Measurements from ENCODE around the gene TECPR2.

TECPR2 gene

GRCh38 chr14:102462391-102462790 is 99.7 kb downstream of the TECPR2 start:
- TF ChIP-seq CTCF (IDR thresholded peaks at IDR 0.05; ENCODE audit: insufficient read depth, missing control alignments): no peak
- FAIRE-seq (no peak), DNase-seq (ENCODE audit: insufficient read length, low spot score) (no peak)

GRCh38 chr14:102464006-102464405 is 101.3 kb downstream of the TECPR2 start:
- DNase-seq (ENCODE audit: insufficient read length, low spot score): no peak
- TF ChIP-seq CTCF (IDR thresholded peaks at IDR 0.05; ENCODE audit: insufficient read depth, missing control alignments): no peak

GRCh38 chr14:102464846-102465341 is 102.2 kb downstream of the TECPR2 start:
- TF ChIP-seq CTCF (IDR thresholded peaks at IDR 0.05; ENCODE audit: insufficient read depth, missing control alignments): no peak
- DNase-seq (ENCODE audit: insufficient read length, low spot score) (no peak), FAIRE-seq (no peak)

More at GRCh38 chr14:102464006-102464405, 101.3 kb downstream of the TECPR2 start:
- FAIRE-seq: no peak

GRCh38 chr14:102469261-102469660 is 106.5 kb downstream of the TECPR2 start:
- FAIRE-seq: no peak
- no peak for DNase-seq (ENCODE audit: insufficient read length, low spot score)
- no peak for TF ChIP-seq CTCF (IDR thresholded peaks at IDR 0.05; ENCODE audit: insufficient read depth, missing control alignments)

- no peak for TF ChIP-seq CTCF (IDR thresholded peaks at IDR 0.05; ENCODE audit: insufficient read depth, missing control alignments)
- no peak for FAIRE-seq
- DNase-seq (ENCODE audit: insufficient read length, low spot score): no peak
Observed at GRCh38 chr14:102471921-102472790, 109.4 kb downstream of the TECPR2 start.

GRCh38 chr14:102472791-102473150 is 110.0 kb downstream of the TECPR2 start:
- FAIRE-seq: no peak

More at GRCh38 chr14:102472791-102473150, 110.0 kb downstream of the TECPR2 start:
- TF ChIP-seq CTCF (IDR thresholded peaks at IDR 0.05; ENCODE audit: insufficient read depth, missing control alignments): no peak
- no peak for DNase-seq (ENCODE audit: insufficient read length, low spot score)

Measured in D721Med (cell line).